HG03097 (cell line): ENCODE results near the gene IL1RL2.

Experiments
- ATAC-seq: cut with Tn5 transposase; IDR thresholded peaks from one replicate; pipeline ENCODE4 v1.9.1; 2021; ENCODE audit not compliant: unreplicated experiment, low FRiP score

The IL1RL2 gene

GRCh38 chr2:102237176-102237575 is 50.4 kb downstream of the IL1RL2 start:
- ATAC-seq, result no peak

- no peak for ATAC-seq
Measured at GRCh38 chr2:102238039-102238756, 51.4 kb downstream of the IL1RL2 start.

GRCh38 chr2:102238778-102239177 is 52.0 kb downstream of the IL1RL2 start:
- ATAC-seq, result no peak

- ATAC-seq, result no peak
Measured at GRCh38 chr2:102239344-102239743, 52.5 kb downstream of the IL1RL2 start.

- peak; percentile 86 for ATAC-seq
Measured at GRCh38 chr2:102240640-102241370, 54.0 kb downstream of the IL1RL2 start.

- no peak for ATAC-seq
Measured at GRCh38 chr2:102241616-102242305, 54.9 kb downstream of the IL1RL2 start.

- ATAC-seq, result no peak
Measured at GRCh38 chr2:102245266-102246151, 58.7 kb downstream of the IL1RL2 start.

GRCh38 chr2:102250278-102250821 is 63.5 kb downstream of the IL1RL2 start:
- no peak for ATAC-seq

GRCh38 chr2:102251042-102251848 is 64.4 kb downstream of the IL1RL2 start:
- no peak for ATAC-seq

- ATAC-seq, result no peak
Measured at GRCh38 chr2:102251849-102252203, 65.0 kb downstream of the IL1RL2 start.

GRCh38 chr2:102252236-102252635 is 65.4 kb downstream of the IL1RL2 start:
- ATAC-seq, result no peak

- no peak for ATAC-seq
Measured at GRCh38 chr2:102253140-102253752, 66.4 kb downstream of the IL1RL2 start.

GRCh38 chr2:102253753-102254150 is 66.9 kb downstream of the IL1RL2 start:
- no peak for ATAC-seq

GRCh38 chr2:102256276-102256675 is 69.5 kb downstream of the IL1RL2 start:
- ATAC-seq, result no peak

- no peak for ATAC-seq
Measured at GRCh38 chr2:102256874-102257462, 70.1 kb downstream of the IL1RL2 start.

GRCh38 chr2:102258025-102258385 is 71.2 kb downstream of the IL1RL2 start:
- no peak for ATAC-seq

GRCh38 chr2:102258386-102259074 is 71.7 kb downstream of the IL1RL2 start:
- no peak for ATAC-seq

GRCh38 chr2:102261467-102262135 is 74.8 kb downstream of the IL1RL2 start:
- no peak for ATAC-seq
